Activated naive CD4-positive, alpha-beta T cell treated with anti-CD3 and anti-CD28 coated beads, Interleukin-2, amount 10 ng/mL, durations not matched to agents 7 days and 5 days (primary cell): ENCODE data around the gene AGFG1.

Experiments used
- CTCF ChIA-PET: fragments of 350-600 bp; sonication (Branson Sonifier 250); formaldehyde crosslinking; loops from one replicate; lab custom pipeline; 2021; ENCODE audit warnings: antibody characterized with exemption; lab: Charles Lee
- DNase-seq: peaks from one replicate; pipeline ENCODE4 v3.0.0-alpha.2; 2020
- H3K27ac Mint-ChIP-seq: one replicate; pipeline ENCODE4 v1.8.0; 2021; ENCODE audit warnings: mild to moderate bottlenecking, moderate library complexity, mixed read lengths
- H3K27me3 Mint-ChIP-seq: one replicate; pipeline ENCODE4 v1.8.0; 2021; ENCODE audit warnings: mild to moderate bottlenecking, mixed read lengths
- H3K36me3 Mint-ChIP-seq: one replicate; pipeline ENCODE4 v1.8.0; 2021; ENCODE audit warnings: mixed read lengths
- H3K4me1 Mint-ChIP-seq: one replicate; pipeline ENCODE4 v1.8.0; 2021; ENCODE audit warnings: mixed read lengths
- H3K4me3 Mint-ChIP-seq: one replicate; pipeline ENCODE4 v1.8.0; 2021; ENCODE audit warnings: mild to moderate bottlenecking, moderate library complexity, mixed read lengths
- H3K9me3 Mint-ChIP-seq: one replicate; pipeline ENCODE4 v1.8.0; 2021; ENCODE audit warnings: mixed read lengths

AGFG1 gene

GRCh38 chr2:227493524-227493923, 21.6 kb downstream of the AGFG1 start:
- Mint-ChIP-seq H3K4me3 (no peak overlapping the region), H3K36me3 (peaks cover 16% of the 10 kb centered on the region), H3K27ac (no peak overlapping the region), H3K4me1 (no peaks in the 10 kb centered on the region), H3K9me3 (no peaks in the 10 kb centered on the region), H3K27me3 (no peaks in the 10 kb centered on the region)
- CTCF ChIA-PET, result no interaction called here
- no peak for DNase-seq

- CTCF ChIA-PET, result no interaction called here
- DNase-seq, result no peak
- Mint-ChIP-seq H3K36me3 (peaks cover 17% of the 10 kb centered on the region), H3K9me3 (no peaks in the 10 kb centered on the region), H3K4me3 (no peak overlapping the region), H3K27me3 (no peaks in the 10 kb centered on the region), H3K27ac (no peak overlapping the region), H3K4me1 (no peaks in the 10 kb centered on the region)
Observed at GRCh38 chr2:227497158-227497557, 25.2 kb downstream of the AGFG1 start.

- Mint-ChIP-seq H3K36me3 (peaks cover 15% of the 10 kb centered on the region), H3K27ac (no peak overlapping the region)
- CTCF ChIA-PET, result interaction anchor here (1.1 kb wide), 1 partner anchor 46 kb away, joined by 3 read pairs; no protein-coding TSS in a partner anchor
Observed at GRCh38 chr2:227499627-227500300, 27.8 kb downstream of the AGFG1 start.

GRCh38 chr2:227500301-227500630, 28.3 kb downstream of the AGFG1 start:
- Mint-ChIP-seq H3K27ac (no peak overlapping the region), H3K27me3 (no peaks in the 10 kb centered on the region), H3K36me3 (peaks cover 11% of the 10 kb centered on the region), H3K4me3 (no peak overlapping the region), H3K4me1 (peaks cover 6% of the 10 kb centered on the region), H3K9me3 (no peaks in the 10 kb centered on the region)
- DNase-seq, result no peak
- CTCF ChIA-PET, result interaction anchor here (1.1 kb wide), 1 partner anchor 46 kb away, joined by 3 read pairs; no protein-coding TSS in a partner anchor

More at GRCh38 chr2:227499627-227500300, 27.8 kb downstream of the AGFG1 start:
- Mint-ChIP-seq H3K4me1 (peaks cover 3% of the 10 kb centered on the region), H3K9me3 (no peaks in the 10 kb centered on the region), H3K4me3 (no peak overlapping the region), H3K27me3 (no peaks in the 10 kb centered on the region)
- no peak for DNase-seq

GRCh38 chr2:227503433-227504406, 31.8 kb downstream of the AGFG1 start:
- no peaks in the 10 kb centered on the region for H3K27me3 Mint-ChIP-seq
- no peaks in the 10 kb centered on the region for H3K9me3 Mint-ChIP-seq
- H3K4me3 Mint-ChIP-seq, result no peak overlapping the region
- H3K27ac Mint-ChIP-seq, result no peak overlapping the region
- CTCF ChIA-PET, result no interaction called here
- DNase-seq, result no peak
- H3K36me3 Mint-ChIP-seq, result peaks cover 9% of the 10 kb centered on the region
- peaks cover 25% of the 10 kb centered on the region for H3K4me1 Mint-ChIP-seq

- Mint-ChIP-seq H3K4me3 (no peak overlapping the region), H3K4me1 (peaks cover 29% of the 10 kb centered on the region), H3K9me3 (no peaks in the 10 kb centered on the region), H3K27ac (no peak overlapping the region), H3K36me3 (peaks cover 5% of the 10 kb centered on the region), H3K27me3 (no peaks in the 10 kb centered on the region)
- CTCF ChIA-PET, result interaction anchor here (1.5 kb wide), 1 partner anchor 25 kb away, joined by 5 read pairs; no protein-coding TSS in a partner anchor
- DNase-seq, result no peak
Observed at GRCh38 chr2:227504700-227505099, 32.7 kb downstream of the AGFG1 start.

- H3K36me3 Mint-ChIP-seq, result peaks cover 5% of the 10 kb centered on the region
- CTCF ChIA-PET, result no interaction called here
- H3K4me3 Mint-ChIP-seq, result no peak overlapping the region
- H3K27me3 Mint-ChIP-seq, result no peaks in the 10 kb centered on the region
- no peaks in the 10 kb centered on the region for H3K9me3 Mint-ChIP-seq
- H3K27ac Mint-ChIP-seq, result peak overlapping the region; percentile 78
- no peak for DNase-seq
- H3K4me1 Mint-ChIP-seq, result peaks cover 37% of the 10 kb centered on the region
Observed at GRCh38 chr2:227506456-227506855, 34.5 kb downstream of the AGFG1 start.

GRCh38 chr2:227507963-227508362, 36.0 kb downstream of the AGFG1 start:
- H3K4me1 Mint-ChIP-seq, result peaks cover 37% of the 10 kb centered on the region
- no peak overlapping the region for H3K27ac Mint-ChIP-seq
- H3K9me3 Mint-ChIP-seq, result no peaks in the 10 kb centered on the region
- H3K4me3 Mint-ChIP-seq, result no peak overlapping the region
- no peak for DNase-seq
- no peaks in the 10 kb centered on the region for H3K27me3 Mint-ChIP-seq
- CTCF ChIA-PET, result interaction anchor here (0.7 kb wide), 1 partner anchor 12 kb away, joined by 4 read pairs; no protein-coding TSS in a partner anchor
- H3K36me3 Mint-ChIP-seq, result peaks cover 2% of the 10 kb centered on the region

GRCh38 chr2:227509076-227509475, 37.1 kb downstream of the AGFG1 start:
- Mint-ChIP-seq H3K36me3 (peaks cover 2% of the 10 kb centered on the region), H3K4me1 (peaks cover 37% of the 10 kb centered on the region), H3K4me3 (no peak overlapping the region), H3K9me3 (no peaks in the 10 kb centered on the region), H3K27ac (no peak overlapping the region), H3K27me3 (no peaks in the 10 kb centered on the region)
- CTCF ChIA-PET, result interaction anchor here (0.6 kb wide), 1 partner anchor 44 kb away, joined by 3 read pairs; no protein-coding TSS in a partner anchor
- DNase-seq, result no peak

- Mint-ChIP-seq H3K36me3 (peaks cover 4% of the 10 kb centered on the region), H3K27me3 (no peaks in the 10 kb centered on the region), H3K4me1 (peaks cover 34% of the 10 kb centered on the region), H3K9me3 (no peaks in the 10 kb centered on the region), H3K27ac (no peak overlapping the region), H3K4me3 (no peak overlapping the region)
- CTCF ChIA-PET, result no interaction called here
- DNase-seq, result no peak
Observed at GRCh38 chr2:227509824-227510619, 38.1 kb downstream of the AGFG1 start.

- H3K9me3 Mint-ChIP-seq, result no peaks in the 10 kb centered on the region
- H3K27me3 Mint-ChIP-seq, result no peaks in the 10 kb centered on the region
- peaks cover 28% of the 10 kb centered on the region for H3K4me1 Mint-ChIP-seq
- CTCF ChIA-PET, result no interaction called here
- peaks cover 4% of the 10 kb centered on the region for H3K36me3 Mint-ChIP-seq
- no peak overlapping the region for H3K27ac Mint-ChIP-seq
- no peak overlapping the region for H3K4me3 Mint-ChIP-seq
- no peak for DNase-seq
Observed at GRCh38 chr2:227510620-227510958, 38.6 kb downstream of the AGFG1 start.

- Mint-ChIP-seq H3K4me1 (peaks cover 21% of the 10 kb centered on the region), H3K27me3 (no peaks in the 10 kb centered on the region), H3K9me3 (no peaks in the 10 kb centered on the region), H3K27ac (no peak overlapping the region), H3K4me3 (no peak overlapping the region), H3K36me3 (peaks cover 4% of the 10 kb centered on the region)
- CTCF ChIA-PET, result no interaction called here
- no peak for DNase-seq
Observed at GRCh38 chr2:227511239-227511930, 39.4 kb downstream of the AGFG1 start.

- Mint-ChIP-seq H3K27ac (no peak overlapping the region), H3K36me3 (peaks cover 4% of the 10 kb centered on the region), H3K4me3 (no peak overlapping the region), H3K27me3 (no peaks in the 10 kb centered on the region), H3K4me1 (peaks cover 16% of the 10 kb centered on the region), H3K9me3 (no peaks in the 10 kb centered on the region)
- CTCF ChIA-PET, result interaction anchor here (1.2 kb wide), 1 partner anchor 18 kb away, joined by 3 read pairs; no protein-coding TSS in a partner anchor
- DNase-seq, result no peak
Observed at GRCh38 chr2:227511955-227512354, 40.0 kb downstream of the AGFG1 start.
